ENCODE results near the gene LAMA2. TPM values are rescaled to one million over a fixed set of nuclear protein-coding genes. Genes with fewer than 3 reads are reported as not detected.

The LAMA2 gene
- total RNA-seq, 4 donors from 2014 or later, result 203 to 339 (median 275) TPM

GRCh38 chr6:129287231-129288177 is 404.6 kb downstream of the LAMA2 start:
- Histone ChIP-seq H3K27me3 (no peaks in the 10 kb centered on the region), H3K4me3 (no peak overlapping the region), H3K27ac (no peak overlapping the region), H3K36me3 (peaks cover 0 to 31% (median 2%) of the 10 kb centered on the region in 3 donors), H3K4me1 (peaks cover 0 to 15% (median 0%) of the 10 kb centered on the region in 4 donors), H3K9me3 (no peaks in the 10 kb centered on the region)
- WGBS, 2 donors, result 80 to 94% methylated on average over 7 of the region's 7 CpGs
- no peak for DNase-seq (ENCODE audit: low spot score in 2 of 2)
- TF ChIP-seq CTCF (IDR thresholded peaks at IDR 0.05) (no peak), POLR2A (IDR thresholded peaks at IDR 0.05) (no peak), EP300 (IDR thresholded peaks at IDR 0.05) (no peak)

- no peaks in the 10 kb centered on the region for H3K27me3 ChIP-seq
Observed at GRCh38 chr6:129289442-129289841, 406.5 kb downstream of the LAMA2 start.

GRCh38 chr6:129292836-129293235 is 409.9 kb downstream of the LAMA2 start:
- TF ChIP-seq EP300 (IDR thresholded peaks at IDR 0.05) (no peak), POLR2A (IDR thresholded peaks at IDR 0.05) (no peak), CTCF (IDR thresholded peaks at IDR 0.05) (no peak)
- DNase-seq (ENCODE audit: low spot score in 2 of 2), result no peak
- WGBS, 2 donors, result 95% methylated on average over 10 to 15 of the region's 15 CpGs

More at GRCh38 chr6:129289442-129289841, 406.5 kb downstream of the LAMA2 start:
- H3K27ac ChIP-seq, result no peak overlapping the region
- H3K36me3 ChIP-seq, result peaks cover 0 to 46% (median 2%) of the 10 kb centered on the region in 3 donors
- no peaks in the 10 kb centered on the region for H3K9me3 ChIP-seq
- 95 to 99% methylated on average over 1 of the region's 1 CpG for WGBS, 2 donors
- DNase-seq (ENCODE audit: low spot score in 2 of 2), result no peak
- no peak overlapping the region for H3K4me3 ChIP-seq
- H3K4me1 ChIP-seq, result peaks cover 0 to 5% (median 0%) of the 10 kb centered on the region in 4 donors
- TF ChIP-seq EP300 (IDR thresholded peaks at IDR 0.05), result no peak
- TF ChIP-seq POLR2A (IDR thresholded peaks at IDR 0.05), result no peak

GRCh38 chr6:129297592-129297991 is 414.7 kb downstream of the LAMA2 start:
- no peak overlapping the region for H3K27ac ChIP-seq
- peaks cover 0 to 65% (median 0%) of the 10 kb centered on the region in 3 donors for H3K36me3 ChIP-seq
- 78 to 86% methylated on average over 5 of the region's 5 CpGs for WGBS, 2 donors
- no peak overlapping the region for H3K4me3 ChIP-seq
- H3K27me3 ChIP-seq, result no peaks in the 10 kb centered on the region
- TF ChIP-seq POLR2A (IDR thresholded peaks at IDR 0.05) (no peak), EP300 (IDR thresholded peaks at IDR 0.05) (no peak), CTCF (IDR thresholded peaks at IDR 0.05) (no peak)
- DNase-seq (ENCODE audit: low spot score in 2 of 2), result no peak
- H3K4me1 ChIP-seq, result no peaks in the 10 kb centered on the region
- H3K9me3 ChIP-seq, result no peaks in the 10 kb centered on the region

More at GRCh38 chr6:129292836-129293235, 409.9 kb downstream of the LAMA2 start:
- no peak overlapping the region for H3K27ac ChIP-seq
- H3K4me3 ChIP-seq, result no peak overlapping the region
- H3K9me3 ChIP-seq, result no peaks in the 10 kb centered on the region
- no peaks in the 10 kb centered on the region for H3K4me1 ChIP-seq
- H3K36me3 ChIP-seq, result peaks cover 0 to 47% (median 2%) of the 10 kb centered on the region in 3 donors
- H3K27me3 ChIP-seq, result no peaks in the 10 kb centered on the region

- Histone ChIP-seq H3K27me3 (no peaks in the 10 kb centered on the region), H3K36me3 (peaks cover 0 to 72% (median 0%) of the 10 kb centered on the region in 3 donors), H3K9me3 (no peaks in the 10 kb centered on the region), H3K4me1 (no peaks in the 10 kb centered on the region), H3K27ac (no peak overlapping the region), H3K4me3 (no peak overlapping the region)
- DNase-seq (ENCODE audit: low spot score in 2 of 2), result no peak
- TF ChIP-seq CTCF (IDR thresholded peaks at IDR 0.05) (no peak), EP300 (IDR thresholded peaks at IDR 0.05) (no peak), POLR2A (IDR thresholded peaks at IDR 0.05) (no peak)
- WGBS, 2 donors, result 72 to 78% methylated on average over 2 of the region's 2 CpGs
Observed at GRCh38 chr6:129302671-129303070, 419.7 kb downstream of the LAMA2 start.
